A673 (cell line): ENCODE data around the gene HCST. TPM values are rescaled to one million over a fixed set of nuclear protein-coding genes. Genes with fewer than 3 reads are reported as not detected.
A peak's percentile ranks its signal among the peaks of the same experiment; 100 is the strongest.

Experiments
- BruUV-seq: library from RNA; stranded (reverse); fragments of 400-500 nt; replicated peaks from 2 replicates; lab custom pipeline; 2021; lab: Mats Ljungman, UMichigan
- CTCF ChIA-PET: fragments of 300-600 bp; sonication (Branson Sonifier 250); formaldehyde crosslinking; loops from one replicate; lab custom pipeline; 2022; ENCODE audit warnings: antibody characterized with exemption; lab: Charles Lee
- POLR2A ChIA-PET: fragments of 300-600 bp; sonication (Branson Sonifier 250); formaldehyde crosslinking; loops from one replicate; lab custom pipeline; 2022; ENCODE audit warnings: antibody characterized with exemption; ENCODE audit not compliant: low non-redundant PET; lab: Charles Lee
- DNase-seq: peaks from one replicate; pipeline ENCODE4 v3.0.0-alpha.2; 2015; ENCODE audit warnings: low spot score
- H3K27ac ChIP-seq: fragments of 200-600 bp; sonication (generic); 2 replicates; pipeline ENCODE4 v1.5.1; 2016; ENCODE audit warnings: mixed run types, low read depth, mild to moderate bottlenecking, mixed read lengths, antibody characterized with exemption, low read length; ENCODE audit not compliant: poor library complexity, severe bottlenecking
- H3K27me3 ChIP-seq: fragments of 200-600 bp; sonication (generic); replicated peaks from 2 replicates; pipeline ENCODE4 v1.6.1; 2017; ENCODE audit warnings: mixed run types, low read depth, mild to moderate bottlenecking, mixed read lengths, antibody characterized with exemption, low read length; ENCODE audit not compliant: insufficient read depth, poor library complexity
- H3K36me3 ChIP-seq: fragments of 200-600 bp; sonication (generic); 2 replicates; pipeline ENCODE4 v1.6.1; 2016; ENCODE audit warnings: mixed run types, mild to moderate bottlenecking, mixed read lengths, antibody characterized with exemption, low read length; ENCODE audit not compliant: insufficient read depth, poor library complexity, severe bottlenecking
- H3K4me1 ChIP-seq: fragments of 200-600 bp; sonication (generic); 2 replicates; pipeline ENCODE4 v1.6.1; 2017; ENCODE audit warnings: mixed run types, mild to moderate bottlenecking, mixed read lengths, antibody characterized with exemption, low read length; ENCODE audit not compliant: insufficient read depth, poor library complexity, severe bottlenecking
- H3K4me3 ChIP-seq: fragments of 200-600 bp; sonication (generic); 2 replicates; pipeline ENCODE4 v1.5.1; 2016; ENCODE audit warnings: low read depth, mixed run types, mild to moderate bottlenecking, mixed read lengths, low read length; ENCODE audit not compliant: poor library complexity, severe bottlenecking
- H3K9me3 ChIP-seq: fragments of 200-600 bp; sonication (generic); 2 replicates; pipeline ENCODE4 v1.6.1; 2016; ENCODE audit warnings: mixed run types, low read depth, mild to moderate bottlenecking, mixed read lengths, antibody characterized with exemption, low read length; ENCODE audit not compliant: poor library complexity, severe bottlenecking
- EZH2 ChIP-seq: fragments of 200-600 bp; sonication (generic); IDR thresholded peaks from 2 replicates; pipeline ENCODE4 v1.6.1; 2017; ENCODE audit warnings: borderline replicate concordance, low read depth, mild to moderate bottlenecking, mixed read lengths, antibody characterized with exemption, low read length; ENCODE audit not compliant: poor library complexity, severe bottlenecking
- intact Hi-C: fragments of 100-400 bp; cut with micrococcal nuclease; formaldehyde crosslinking; loops from one replicate; pipeline ENCODE4 v1.10.0; 2022; ENCODE audit not compliant: unreplicated experiment
- total RNA-seq: library from RNA; stranded (reverse); gene quantifications from 2 replicates; pipeline ENCODE4 v1.2.3, GENCODE V29; 2021
- TF ChIP-seq, protein P1 (sequence below): fragments of 300-800, 200-600 bp; sonication (generic); conservative IDR thresholded peaks from 2 replicates; pipeline ENCODE4 v1.5.1; 2017; ENCODE audit warnings: low read depth, mild to moderate bottlenecking, antibody characterized with exemption, low read length, moderate library complexity, mixed read lengths

HCST gene
- total RNA-seq, 1 experiment from 2014 or later = 4.2 TPM

DNA sequence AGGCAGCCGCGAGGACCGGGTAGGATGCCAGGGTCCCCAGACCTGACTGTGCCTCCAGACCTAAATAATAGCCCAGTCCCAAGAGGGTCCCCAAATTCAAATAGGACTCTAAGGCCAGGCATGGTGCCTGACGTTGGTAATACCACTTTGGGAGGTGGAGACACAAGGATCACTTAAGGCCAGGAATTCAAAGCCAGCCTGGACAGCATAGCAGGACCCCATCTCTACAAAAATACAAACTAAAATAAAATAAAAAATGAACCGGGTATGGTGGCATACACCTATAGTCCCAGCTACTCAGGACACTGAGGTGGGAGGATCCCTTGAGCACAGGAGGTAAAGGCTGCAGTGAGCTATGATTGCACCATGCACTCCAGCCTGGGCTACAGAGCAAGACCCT, 39.3 kb upstream of the HCST start:
- POLR2A ChIA-PET = no interaction called here
- no peaks in the 10 kb centered on the region for H3K27me3 ChIP-seq
- no TSS peak for BruUV-seq
- H3K27ac ChIP-seq = no peak overlapping the region
- intact Hi-C loops = no loop called here
- H3K4me3 ChIP-seq = no peak overlapping the region
- H3K9me3 ChIP-seq = no peaks in the 10 kb centered on the region
- TF ChIP-seq EZH2 = no peak
- TF ChIP-seq, protein P1, sequence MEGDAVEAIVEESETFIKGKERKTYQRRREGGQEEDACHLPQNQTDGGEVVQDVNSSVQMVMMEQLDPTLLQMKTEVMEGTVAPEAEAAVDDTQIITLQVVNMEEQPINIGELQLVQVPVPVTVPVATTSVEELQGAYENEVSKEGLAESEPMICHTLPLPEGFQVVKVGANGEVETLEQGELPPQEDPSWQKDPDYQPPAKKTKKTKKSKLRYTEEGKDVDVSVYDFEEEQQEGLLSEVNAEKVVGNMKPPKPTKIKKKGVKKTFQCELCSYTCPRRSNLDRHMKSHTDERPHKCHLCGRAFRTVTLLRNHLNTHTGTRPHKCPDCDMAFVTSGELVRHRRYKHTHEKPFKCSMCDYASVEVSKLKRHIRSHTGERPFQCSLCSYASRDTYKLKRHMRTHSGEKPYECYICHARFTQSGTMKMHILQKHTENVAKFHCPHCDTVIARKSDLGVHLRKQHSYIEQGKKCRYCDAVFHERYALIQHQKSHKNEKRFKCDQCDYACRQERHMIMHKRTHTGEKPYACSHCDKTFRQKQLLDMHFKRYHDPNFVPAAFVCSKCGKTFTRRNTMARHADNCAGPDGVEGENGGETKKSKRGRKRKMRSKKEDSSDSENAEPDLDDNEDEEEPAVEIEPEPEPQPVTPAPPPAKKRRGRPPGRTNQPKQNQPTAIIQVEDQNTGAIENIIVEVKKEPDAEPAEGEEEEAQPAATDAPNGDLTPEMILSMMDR = no peak
- CTCF ChIA-PET = interaction anchor here (0.7 kb wide), 1 partner anchor 77 kb away, joined by 9 read pairs; no protein-coding TSS in a partner anchor
- no peaks in the 10 kb centered on the region for H3K36me3 ChIP-seq
- no peak for DNase-seq
- H3K4me1 ChIP-seq = no peaks in the 10 kb centered on the region

DNA sequence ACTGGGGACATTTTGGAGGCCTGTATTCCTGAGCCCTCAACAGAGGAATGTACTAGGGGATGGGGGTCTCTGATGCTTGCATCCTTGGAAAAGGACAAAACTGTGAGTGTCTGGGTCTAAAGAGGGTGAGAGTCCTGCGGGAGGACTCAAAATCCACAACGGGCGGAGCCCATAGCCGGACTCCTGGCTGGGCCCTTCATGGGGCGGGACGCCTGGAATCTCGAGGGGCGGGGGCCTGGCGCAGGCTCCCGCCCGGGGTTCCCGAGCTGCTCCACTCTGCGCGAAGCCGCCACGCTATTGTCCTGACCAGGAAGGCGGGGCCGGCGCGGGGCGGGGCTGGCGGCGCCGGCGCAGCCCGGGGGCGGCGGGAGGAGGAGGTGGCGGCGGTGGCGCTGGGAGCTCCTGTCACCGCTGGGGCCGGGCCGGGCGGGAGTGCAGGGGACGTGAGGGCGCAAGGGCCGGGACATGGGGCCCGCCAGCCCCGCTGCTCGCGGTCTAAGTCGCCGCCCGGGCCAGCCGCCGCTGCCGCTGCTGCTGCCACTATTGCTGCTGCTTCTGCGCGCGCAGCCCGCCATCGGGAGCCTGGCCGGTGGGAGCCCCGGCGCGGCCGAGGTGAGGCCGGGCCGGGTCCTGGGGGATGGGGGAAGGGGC, 34.0 kb upstream of the HCST start, which contains the start of gene APLP1:
Gene APLP1, plus strand, starts transcription at position 403 of the 651 bp plus-strand sequence. Its CDS starts 63 bp downstream, at position 466.
- Histone ChIP-seq H3K9me3 (no peaks in the 10 kb centered on the region), H3K36me3 (no peaks in the 10 kb centered on the region), H3K27me3 (no peaks in the 10 kb centered on the region), H3K27ac (peak within 1 kb of the TSS; percentile 6), H3K4me3 (peak within 1 kb of the TSS; percentile 52), H3K4me1 (peaks cover 11% of the 10 kb centered on the region)
- CTCF ChIA-PET = no interaction called here
- intact Hi-C loops = no loop called here
- BruUV-seq = no TSS peak
- no peak for TF ChIP-seq EZH2
- TF ChIP-seq, protein P1 = no peak
- POLR2A ChIA-PET = no interaction called here
- DNase-seq = peak; percentile 68

GRCh38 chr19:35868823-35869326, 33.5 kb upstream of the HCST start:
- H3K36me3 ChIP-seq = no peaks in the 10 kb centered on the region
- no peaks in the 10 kb centered on the region for H3K9me3 ChIP-seq
- intact Hi-C loops = no loop called here
- H3K4me3 ChIP-seq = peak overlapping the region; percentile 52
- no peak for DNase-seq
- no peaks in the 10 kb centered on the region for H3K27me3 ChIP-seq
- ChIA-PET CTCF (interaction anchor here (0.6 kb wide), 1 partner anchor 48 kb away, joined by 3 read pairs; no protein-coding TSS in a partner anchor), POLR2A (no interaction called here)
- H3K27ac ChIP-seq = no peak overlapping the region
- TF ChIP-seq, protein P1 = no peak
- no peak for TF ChIP-seq EZH2
- peaks cover 11% of the 10 kb centered on the region for H3K4me1 ChIP-seq
- no TSS peak for BruUV-seq
